ENCODE measurements around the gene ELMO2.

- TF ChIP-seq ZNF274 (IDR thresholded peaks at IDR 0.05; ENCODE audit: low read length), result no peak
- TF ChIP-seq ZNF274 (tag by site-specific recombination; IDR thresholded peaks at IDR 0.05; ENCODE audit: borderline replicate concordance), result no peak
- no peak for TF ChIP-seq ZNF133 (tag by site-specific recombination; IDR thresholded peaks at IDR 0.05)
- no peak for TF ChIP-seq CTCF (tag by site-specific recombination; IDR thresholded peaks at IDR 0.05)
Measured at GRCh38 chr20:46367967-46368901, 38.2 kb downstream of the ELMO2 start.

Measured in HEK293 (cell line).